ENCODE data around the gene CASTOR1.

The CASTOR1 gene

DNA sequence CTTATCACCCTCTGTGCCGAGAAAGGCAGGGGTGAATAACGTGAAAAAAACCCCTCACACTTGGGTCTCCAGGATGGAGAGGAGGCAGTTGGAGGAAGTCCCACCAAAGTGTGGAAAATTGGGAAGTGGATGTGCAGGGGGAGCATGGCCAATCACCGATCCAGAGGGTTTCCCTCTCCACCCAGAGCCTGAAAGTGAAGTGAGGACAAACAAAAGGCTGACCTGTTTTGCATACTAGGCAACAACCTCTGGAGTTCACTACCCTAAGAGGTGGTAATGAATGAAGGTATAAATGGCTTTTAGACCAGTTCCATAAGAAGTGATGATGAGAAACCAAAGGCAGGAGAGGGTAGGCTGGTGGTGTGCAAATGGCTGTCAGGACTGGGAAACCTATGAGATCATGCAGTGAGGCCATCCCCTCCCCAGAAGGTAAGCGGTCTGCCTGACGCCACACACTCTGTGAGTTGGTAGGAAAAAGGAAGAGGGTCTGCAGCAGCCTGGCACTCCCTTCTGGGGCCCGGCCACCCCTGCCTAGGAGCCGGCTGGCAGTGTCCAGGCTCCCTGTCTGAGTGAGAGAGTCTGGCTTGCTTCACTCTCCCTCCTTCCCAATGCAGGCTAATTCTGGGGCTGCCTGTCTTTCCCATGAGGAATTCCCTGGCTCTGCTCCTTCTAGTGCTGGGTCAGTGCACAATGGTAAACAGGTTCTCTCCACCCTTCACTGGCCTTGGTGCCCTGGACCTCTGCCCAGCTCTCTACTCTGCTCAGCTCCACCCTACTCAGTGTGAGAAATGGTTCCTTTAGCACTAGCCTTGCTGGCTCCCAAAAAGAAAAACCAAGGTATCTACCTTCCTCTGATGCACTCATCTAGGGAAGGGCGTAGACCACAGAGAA is 21.8 kb upstream of the CASTOR1 start:
- Histone ChIP-seq H3K9me2 (replicated peaks; ENCODE audit: insufficient read depth, low read length) (no peaks in the 10 kb centered on the region), H3K27me3 (ENCODE audit: low read length) (no peaks in the 10 kb centered on the region), H3K4me3 (ENCODE audit: insufficient read depth, low read length, poor library complexity, severe bottlenecking) (no peak overlapping the region), H3K36me3 (ENCODE audit: low read length) (no peaks in the 10 kb centered on the region), H3K79me2 (ENCODE audit: insufficient read depth, low read length) (no peaks in the 10 kb centered on the region), H3K27ac (ENCODE audit: low read depth, low read length) (no peak overlapping the region), H3K4me2 (ENCODE audit: low read depth, low read length, poor library complexity, severe bottlenecking) (no peak overlapping the region), H3K9me3 (ENCODE audit: insufficient read depth, low read length) (no peaks in the 10 kb centered on the region), H4K20me1 (ENCODE audit: low read depth, low read length) (no peaks in the 10 kb centered on the region), H2AFZ (ENCODE audit: low read depth, low read length, severe bottlenecking) (no peak overlapping the region), H3F3A (ENCODE audit: insufficient read depth) (no peaks in the 10 kb centered on the region), H3K9ac (ENCODE audit: low read length) (no peak overlapping the region)
- no peak for TF ChIP-seq EZH2phosphoT487 (conservative IDR thresholded peaks at IDR 0.05; ENCODE audit: low read length)
- TF ChIP-seq, protein P1, sequence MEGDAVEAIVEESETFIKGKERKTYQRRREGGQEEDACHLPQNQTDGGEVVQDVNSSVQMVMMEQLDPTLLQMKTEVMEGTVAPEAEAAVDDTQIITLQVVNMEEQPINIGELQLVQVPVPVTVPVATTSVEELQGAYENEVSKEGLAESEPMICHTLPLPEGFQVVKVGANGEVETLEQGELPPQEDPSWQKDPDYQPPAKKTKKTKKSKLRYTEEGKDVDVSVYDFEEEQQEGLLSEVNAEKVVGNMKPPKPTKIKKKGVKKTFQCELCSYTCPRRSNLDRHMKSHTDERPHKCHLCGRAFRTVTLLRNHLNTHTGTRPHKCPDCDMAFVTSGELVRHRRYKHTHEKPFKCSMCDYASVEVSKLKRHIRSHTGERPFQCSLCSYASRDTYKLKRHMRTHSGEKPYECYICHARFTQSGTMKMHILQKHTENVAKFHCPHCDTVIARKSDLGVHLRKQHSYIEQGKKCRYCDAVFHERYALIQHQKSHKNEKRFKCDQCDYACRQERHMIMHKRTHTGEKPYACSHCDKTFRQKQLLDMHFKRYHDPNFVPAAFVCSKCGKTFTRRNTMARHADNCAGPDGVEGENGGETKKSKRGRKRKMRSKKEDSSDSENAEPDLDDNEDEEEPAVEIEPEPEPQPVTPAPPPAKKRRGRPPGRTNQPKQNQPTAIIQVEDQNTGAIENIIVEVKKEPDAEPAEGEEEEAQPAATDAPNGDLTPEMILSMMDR (IDR thresholded peaks at IDR 0.05; ENCODE audit: insufficient read depth, low read length, poor library complexity, severe bottlenecking) = no peak

DNA sequence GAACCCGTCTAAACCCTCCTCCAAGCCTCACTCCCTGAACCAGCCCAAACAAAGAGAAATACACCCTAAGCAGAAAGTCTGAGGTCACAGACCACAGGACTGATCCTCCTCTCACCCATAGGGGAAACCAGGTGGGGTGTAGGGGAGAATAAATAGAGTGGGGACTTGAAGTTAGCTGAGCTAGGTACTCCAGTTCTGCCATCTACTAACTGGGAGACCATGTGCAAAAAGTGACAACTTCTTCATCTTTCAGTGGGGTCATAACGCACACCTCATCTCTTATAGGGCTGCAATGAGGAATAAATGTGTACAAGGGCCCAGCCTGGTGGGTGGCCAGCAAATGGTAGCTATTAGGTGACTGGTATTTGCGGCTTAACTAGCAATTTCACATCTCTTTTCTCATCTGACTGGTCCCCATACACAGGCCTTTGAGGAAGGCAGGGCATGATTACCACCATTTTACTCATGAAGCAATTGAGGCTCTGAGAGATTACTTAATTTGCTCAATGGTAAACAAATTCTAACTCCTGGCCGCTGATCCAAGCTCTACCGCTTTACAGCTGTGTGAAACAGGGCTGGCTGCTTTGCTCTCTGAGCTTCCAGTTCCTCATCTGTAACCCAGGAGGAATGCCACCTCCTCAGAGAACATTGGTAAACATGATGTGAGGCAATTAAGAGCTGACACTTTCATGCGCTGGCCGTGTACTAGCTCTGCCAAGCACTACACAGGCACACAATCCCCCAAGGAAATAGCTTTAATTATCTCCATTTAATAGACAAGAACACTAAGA is 20.8 kb upstream of the CASTOR1 start:
- no peaks in the 10 kb centered on the region for H3K27me3 ChIP-seq (ENCODE audit: low read length)
- H3F3A ChIP-seq (ENCODE audit: insufficient read depth) = no peaks in the 10 kb centered on the region
- no peaks in the 10 kb centered on the region for H3K9me3 ChIP-seq (ENCODE audit: insufficient read depth, low read length)
- H3K79me2 ChIP-seq (ENCODE audit: insufficient read depth, low read length) = no peaks in the 10 kb centered on the region
- no peak overlapping the region for H3K4me3 ChIP-seq (ENCODE audit: insufficient read depth, low read length, poor library complexity, severe bottlenecking)
- no peak for TF ChIP-seq EZH2phosphoT487 (conservative IDR thresholded peaks at IDR 0.05; ENCODE audit: low read length)
- TF ChIP-seq, protein P1 (IDR thresholded peaks at IDR 0.05; ENCODE audit: insufficient read depth, low read length, poor library complexity, severe bottlenecking) = no peak
- H3K36me3 ChIP-seq (ENCODE audit: low read length) = no peaks in the 10 kb centered on the region
- no peak overlapping the region for H3K27ac ChIP-seq (ENCODE audit: low read depth, low read length)
- H4K20me1 ChIP-seq (ENCODE audit: low read depth, low read length) = no peaks in the 10 kb centered on the region
- no peak overlapping the region for H3K4me2 ChIP-seq (ENCODE audit: low read depth, low read length, poor library complexity, severe bottlenecking)
- no peak overlapping the region for H2AFZ ChIP-seq (ENCODE audit: low read depth, low read length, severe bottlenecking)
- no peak overlapping the region for H3K9ac ChIP-seq (ENCODE audit: low read length)
- no peaks in the 10 kb centered on the region for H3K9me2 ChIP-seq (replicated peaks; ENCODE audit: insufficient read depth, low read length)

DNA sequence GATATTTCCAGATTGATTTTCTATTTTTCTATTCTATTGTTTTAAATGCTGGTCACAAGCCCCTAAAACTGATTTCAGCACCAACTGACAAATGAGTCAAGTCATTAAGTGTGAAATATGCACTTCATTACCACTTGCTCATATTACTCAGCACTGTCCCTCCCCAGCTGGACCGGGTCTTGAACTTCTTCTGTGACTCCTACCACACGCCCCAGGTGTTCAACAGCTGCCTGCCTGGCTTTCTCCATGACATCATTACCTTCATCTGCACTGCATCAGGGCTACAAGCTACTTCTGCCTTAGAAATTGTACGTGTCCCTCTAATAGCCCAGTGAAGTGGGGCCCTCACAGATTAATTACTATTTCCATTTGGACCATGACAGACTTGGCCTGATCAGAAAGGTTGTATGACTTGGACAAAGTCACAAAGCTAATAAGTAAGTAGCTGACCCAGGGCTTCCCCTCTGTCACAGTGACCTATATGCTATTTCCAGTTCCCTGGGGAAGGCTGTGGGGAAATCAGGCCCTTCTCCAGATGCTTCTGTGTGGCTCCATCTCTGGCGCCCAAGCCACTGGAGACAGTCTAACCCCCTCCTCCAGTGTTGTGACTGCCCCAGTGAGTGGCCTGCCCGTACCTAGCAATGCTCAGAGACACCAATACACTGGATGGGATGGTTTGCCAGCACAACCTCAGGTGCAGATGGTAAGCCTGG is 19.4 kb upstream of the CASTOR1 start:
- Histone ChIP-seq H3K79me2 (ENCODE audit: insufficient read depth, low read length) (no peaks in the 10 kb centered on the region), H4K20me1 (ENCODE audit: low read depth, low read length) (no peaks in the 10 kb centered on the region), H3K36me3 (ENCODE audit: low read length) (no peaks in the 10 kb centered on the region), H3K9ac (ENCODE audit: low read length) (no peak overlapping the region), H3K9me3 (ENCODE audit: insufficient read depth, low read length) (no peaks in the 10 kb centered on the region), H3K9me2 (replicated peaks; ENCODE audit: insufficient read depth, low read length) (no peaks in the 10 kb centered on the region), H3K27ac (ENCODE audit: low read depth, low read length) (no peak overlapping the region), H2AFZ (ENCODE audit: low read depth, low read length, severe bottlenecking) (no peak overlapping the region), H3K27me3 (ENCODE audit: low read length) (no peaks in the 10 kb centered on the region), H3K4me2 (ENCODE audit: low read depth, low read length, poor library complexity, severe bottlenecking) (no peak overlapping the region), H3F3A (ENCODE audit: insufficient read depth) (no peaks in the 10 kb centered on the region), H3K4me3 (ENCODE audit: insufficient read depth, low read length, poor library complexity, severe bottlenecking) (no peak overlapping the region)
- no peak for TF ChIP-seq EZH2phosphoT487 (conservative IDR thresholded peaks at IDR 0.05; ENCODE audit: low read length)
- TF ChIP-seq, protein P1 (IDR thresholded peaks at IDR 0.05; ENCODE audit: insufficient read depth, low read length, poor library complexity, severe bottlenecking) = no peak

All from SU-DHL-6 (cell line).